GM19438 (cell line): ENCODE measurements around the gene MYO15B.

Source experiments
- ATAC-seq: cut with Tn5 transposase; IDR thresholded peaks from one replicate; pipeline ENCODE4 v1.9.1; 2021; ENCODE audit warnings: low read depth; ENCODE audit not compliant: unreplicated experiment

MYO15B gene

DNA sequence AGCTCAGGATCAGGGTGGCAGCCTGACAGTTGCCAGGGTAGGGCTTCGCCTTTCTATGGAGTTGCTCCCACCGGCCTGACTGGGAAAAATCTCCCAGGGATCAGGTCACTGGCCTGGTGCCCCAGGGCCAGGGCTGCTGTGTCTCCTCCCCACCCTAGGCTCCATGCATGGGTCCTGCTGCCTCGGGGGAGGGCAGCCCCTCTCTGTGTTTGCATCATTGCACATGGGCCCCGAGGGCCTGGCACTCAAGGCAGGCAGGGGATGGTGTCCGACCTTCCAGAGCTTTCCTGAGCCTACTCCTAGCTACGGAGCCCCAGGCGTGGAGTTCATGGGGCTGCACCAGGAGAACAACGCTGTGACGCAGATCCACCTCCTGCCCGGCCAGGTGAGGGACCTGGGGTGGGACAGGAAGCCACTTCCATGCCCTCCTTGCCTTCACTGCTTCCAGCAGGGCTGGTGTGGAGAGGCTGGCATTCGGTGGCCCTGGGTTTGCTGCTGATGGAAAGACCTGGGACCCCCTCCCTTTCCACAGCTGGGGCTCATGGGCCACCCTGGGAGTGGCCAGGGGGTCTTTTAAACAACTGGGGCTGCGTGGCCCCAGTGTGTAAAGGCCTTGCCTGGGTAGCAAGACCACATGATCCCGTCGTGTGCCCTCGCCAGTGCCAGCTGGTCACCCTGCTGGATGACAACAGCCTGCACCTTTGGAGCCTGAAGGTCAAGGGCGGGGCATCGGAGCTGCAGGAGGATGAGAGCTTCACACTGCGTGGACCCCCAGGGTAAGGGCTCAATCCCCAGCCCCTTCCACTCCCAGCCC, 29.5 kb upstream of the MYO15B start:
- no peak for ATAC-seq

DNA sequence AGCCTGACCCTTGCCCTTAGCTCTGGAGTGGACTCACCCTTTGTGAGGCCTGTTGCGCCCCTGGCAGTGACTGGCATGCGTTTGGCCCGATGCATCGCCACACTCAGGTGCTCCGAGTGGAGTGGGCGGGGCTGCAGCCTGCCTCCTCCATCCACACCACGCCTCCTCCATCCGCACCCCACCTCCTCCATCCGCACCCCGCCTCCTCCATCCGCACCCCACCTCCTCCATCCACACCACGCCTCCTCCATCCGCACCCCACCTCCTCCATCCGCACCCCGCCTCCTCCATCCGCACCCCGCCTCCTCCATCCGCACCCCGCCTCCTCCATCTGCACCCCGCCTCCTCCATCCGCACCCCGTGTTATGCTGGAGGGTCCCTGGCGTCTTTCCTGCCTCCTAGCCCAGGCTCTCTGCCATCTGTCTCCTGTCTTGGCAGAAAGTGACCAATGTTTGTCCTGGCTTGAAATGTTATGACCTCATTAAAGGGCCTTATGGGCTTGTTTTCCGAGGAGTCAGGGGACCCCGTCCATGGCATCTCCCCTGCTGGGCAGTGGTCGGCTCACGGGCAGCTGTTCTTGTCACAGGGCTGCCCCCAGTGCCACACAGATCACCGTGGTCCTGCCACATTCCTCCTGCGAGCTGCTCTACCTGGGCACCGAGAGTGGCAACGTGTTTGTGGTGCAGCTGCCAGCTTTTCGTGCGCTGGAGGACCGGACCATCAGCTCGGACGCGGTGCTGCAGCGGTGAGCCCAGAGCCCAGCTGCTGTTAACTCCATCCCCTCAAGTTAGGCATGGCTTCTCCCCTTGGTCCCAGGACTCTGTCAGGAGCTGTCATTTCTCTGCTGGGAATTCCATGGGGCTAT, 28.7 kb upstream of the MYO15B start:
- ATAC-seq = no peak

DNA sequence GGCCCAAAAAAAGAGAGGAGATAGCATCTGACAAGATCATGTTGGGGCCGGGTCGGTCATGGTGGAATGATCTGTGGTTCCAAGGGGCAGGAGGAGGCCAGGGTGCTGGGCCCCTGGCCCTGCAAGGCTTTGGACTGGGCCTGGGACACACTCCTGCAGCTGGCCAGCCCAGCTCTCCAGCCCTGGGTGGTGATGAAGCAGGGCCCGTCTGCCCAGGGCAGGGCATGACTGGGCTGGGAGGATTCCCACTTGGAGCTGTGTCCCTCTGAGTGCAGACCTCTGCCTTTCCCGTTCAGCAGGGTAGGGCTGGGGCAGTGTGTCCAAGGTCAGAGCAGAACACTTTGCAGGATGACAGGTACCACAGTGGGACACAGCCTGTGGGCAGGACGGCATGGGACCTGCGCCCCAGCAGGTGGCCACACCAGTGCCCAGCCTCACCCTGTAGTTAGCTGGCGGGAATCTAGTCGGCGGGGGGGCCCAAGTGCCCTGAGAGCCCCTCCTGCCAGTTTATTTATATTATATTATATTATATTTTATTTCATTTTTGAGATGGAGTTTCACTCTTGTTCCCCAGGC, 27.6 kb upstream of the MYO15B start:
- ATAC-seq = no peak

DNA sequence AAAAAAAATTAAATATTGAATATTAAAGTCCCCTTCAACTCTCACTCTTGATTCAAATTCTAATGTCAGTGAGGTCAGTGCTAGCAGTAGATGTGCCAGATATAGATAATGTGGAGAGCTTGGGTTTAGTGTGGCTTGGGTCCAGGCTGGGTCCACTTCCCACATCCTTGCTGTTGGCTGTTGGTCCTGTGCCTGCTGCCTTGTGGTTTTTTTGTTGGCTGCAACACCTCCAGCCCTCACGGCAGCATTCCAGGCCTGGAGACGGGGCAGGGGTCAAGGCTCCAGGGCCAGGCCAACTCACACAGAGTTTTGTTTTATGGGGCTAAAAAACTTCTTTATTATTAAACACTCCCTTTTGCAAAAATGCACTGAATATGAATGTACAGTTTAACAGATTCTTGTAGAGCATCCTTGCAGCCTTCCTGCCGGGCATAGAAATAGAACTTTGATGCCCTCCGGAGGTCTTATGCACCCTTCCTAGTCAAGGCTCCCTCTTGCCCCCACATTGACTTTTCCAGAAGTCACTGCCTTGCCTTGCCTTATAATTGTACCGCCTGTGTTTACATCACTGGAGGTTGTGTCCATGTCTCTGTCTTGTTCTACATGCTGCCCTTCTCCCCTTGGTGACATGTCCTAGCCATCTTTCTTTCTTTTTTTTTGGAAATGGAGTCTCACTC, 25.5 kb upstream of the MYO15B start:
- no peak for ATAC-seq

DNA sequence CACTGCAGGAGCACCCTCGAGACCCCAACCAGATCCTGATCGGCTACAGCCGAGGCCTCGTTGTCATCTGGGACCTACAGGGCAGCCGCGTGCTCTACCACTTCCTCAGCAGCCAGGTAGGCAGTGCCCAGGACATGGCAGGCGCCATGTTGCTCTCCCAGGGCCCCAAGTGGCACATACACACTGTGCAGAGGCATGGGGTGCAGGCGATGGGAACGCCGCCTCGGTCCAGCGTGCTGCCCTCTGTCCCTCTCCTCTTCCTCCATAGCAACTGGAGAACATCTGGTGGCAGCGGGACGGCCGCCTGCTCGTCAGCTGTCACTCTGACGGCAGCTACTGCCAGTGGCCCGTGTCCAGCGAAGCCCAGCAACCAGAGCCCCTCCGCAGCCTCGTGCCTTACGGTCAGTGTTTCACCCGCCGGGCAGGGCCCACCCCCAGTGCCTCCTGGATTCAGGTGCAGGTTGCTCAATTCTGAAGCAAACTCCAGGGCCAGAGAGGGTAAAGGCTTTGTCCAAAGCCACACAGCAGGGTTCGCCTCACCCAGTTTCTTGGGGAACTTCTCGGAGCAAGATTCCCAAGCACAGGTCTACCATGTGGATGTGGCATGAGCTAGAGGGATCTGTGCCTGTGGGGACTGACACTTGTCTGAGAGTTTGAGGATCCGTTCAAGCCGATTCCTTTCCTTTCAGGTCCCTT, 24.4 kb upstream of the MYO15B start:
- no peak for ATAC-seq

DNA sequence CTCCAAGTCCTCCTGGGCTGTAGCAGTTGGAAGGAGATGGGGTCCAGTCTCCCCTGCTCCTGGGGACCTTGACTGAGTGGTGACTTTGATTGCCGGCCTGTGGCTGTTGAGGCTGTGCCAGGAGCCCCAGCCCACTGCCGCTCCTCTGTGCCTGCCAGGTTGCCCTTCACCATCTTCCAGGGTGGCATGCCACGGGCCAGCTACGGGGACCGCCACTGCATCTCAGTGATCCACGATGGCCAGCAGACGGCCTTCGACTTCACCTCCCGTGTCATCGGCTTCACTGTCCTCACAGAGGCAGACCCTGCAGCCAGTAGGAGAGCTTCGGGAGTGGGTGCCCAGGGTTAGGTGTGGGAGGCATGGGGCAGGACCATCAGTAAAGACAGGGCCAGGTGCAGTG, 23.4 kb upstream of the MYO15B start:
- no peak for ATAC-seq

DNA sequence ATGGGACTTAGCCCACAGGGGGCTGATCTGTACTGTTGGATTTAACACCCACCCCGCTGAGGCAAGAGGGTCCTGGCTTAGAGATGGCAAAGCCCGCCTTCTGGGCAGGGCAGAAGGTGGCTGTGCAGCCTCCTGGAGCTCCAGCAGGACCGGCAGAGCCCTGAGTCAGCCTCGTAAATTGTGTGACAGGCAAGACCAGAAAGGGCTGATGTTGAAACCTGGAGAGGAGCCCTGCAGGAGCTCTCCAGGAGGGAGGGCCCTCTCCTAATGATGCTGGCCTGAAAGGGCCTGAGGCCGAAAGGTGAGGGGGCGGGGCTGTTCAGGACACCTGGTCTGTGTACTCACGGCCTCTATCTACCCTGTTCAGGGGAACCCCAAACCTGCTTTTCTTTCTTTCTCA, 22.5 kb upstream of the MYO15B start:
- no peak for ATAC-seq

DNA sequence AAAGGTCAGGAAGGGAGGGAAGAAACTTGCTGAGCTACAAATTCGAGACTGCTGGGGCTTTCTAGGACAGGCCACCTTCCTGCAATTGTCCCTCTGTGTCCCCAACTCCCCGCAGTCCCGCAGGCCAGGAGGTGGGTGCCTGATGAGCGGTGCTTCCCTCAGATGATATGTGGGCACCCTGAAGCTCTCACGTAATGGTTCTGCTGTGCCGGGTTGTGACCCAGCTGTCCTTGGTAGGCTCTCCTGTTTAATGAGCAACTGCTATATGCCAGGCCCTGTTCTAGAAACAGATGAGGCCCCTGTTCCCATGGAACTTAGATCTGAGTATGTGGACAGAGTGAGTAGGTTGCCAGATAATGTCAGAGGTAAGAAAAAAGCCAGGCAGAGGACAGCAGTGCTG, 22.0 kb upstream of the MYO15B start:
- no peak for ATAC-seq

DNA sequence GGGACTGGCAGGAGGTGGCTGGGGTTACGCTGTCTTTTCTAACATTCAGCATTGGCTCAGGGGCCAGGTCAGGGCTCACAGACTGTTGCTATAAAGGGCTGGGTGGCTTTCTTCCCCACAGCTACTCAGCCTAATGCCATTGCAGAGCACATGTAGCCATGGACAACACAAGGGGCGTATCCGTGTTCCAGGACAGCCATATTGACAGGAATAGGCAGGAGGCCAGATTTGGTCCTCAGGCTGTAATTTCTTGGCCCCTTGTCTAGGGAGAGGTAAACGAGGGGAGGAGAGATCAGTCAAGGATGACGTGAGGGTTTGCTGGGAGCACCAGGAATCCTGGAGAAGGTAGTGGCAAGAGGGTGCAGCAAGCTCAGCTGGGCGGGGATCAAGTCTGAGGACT, 21.2 kb upstream of the MYO15B start:
- no peak for ATAC-seq

DNA sequence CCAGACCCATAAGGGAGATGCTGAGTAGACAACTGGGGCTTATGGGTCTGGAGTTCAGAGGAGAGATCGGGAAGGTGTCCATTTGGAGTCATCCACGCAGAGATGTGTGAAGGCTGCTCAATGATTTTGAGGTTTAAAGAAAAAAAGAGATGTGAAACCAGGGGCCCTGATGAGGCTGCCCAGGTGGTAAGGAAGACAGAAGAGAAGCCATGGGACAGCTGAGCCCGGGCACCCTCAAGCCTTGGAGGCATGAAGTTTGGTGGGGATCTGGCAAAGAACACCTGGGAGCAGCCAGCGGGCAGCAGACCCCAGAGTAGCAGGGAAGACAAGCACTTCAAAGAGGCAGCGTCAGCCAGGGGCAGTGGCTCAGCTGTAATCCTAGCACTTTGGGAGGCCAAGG, 20.8 kb upstream of the MYO15B start:
- no peak for ATAC-seq

DNA sequence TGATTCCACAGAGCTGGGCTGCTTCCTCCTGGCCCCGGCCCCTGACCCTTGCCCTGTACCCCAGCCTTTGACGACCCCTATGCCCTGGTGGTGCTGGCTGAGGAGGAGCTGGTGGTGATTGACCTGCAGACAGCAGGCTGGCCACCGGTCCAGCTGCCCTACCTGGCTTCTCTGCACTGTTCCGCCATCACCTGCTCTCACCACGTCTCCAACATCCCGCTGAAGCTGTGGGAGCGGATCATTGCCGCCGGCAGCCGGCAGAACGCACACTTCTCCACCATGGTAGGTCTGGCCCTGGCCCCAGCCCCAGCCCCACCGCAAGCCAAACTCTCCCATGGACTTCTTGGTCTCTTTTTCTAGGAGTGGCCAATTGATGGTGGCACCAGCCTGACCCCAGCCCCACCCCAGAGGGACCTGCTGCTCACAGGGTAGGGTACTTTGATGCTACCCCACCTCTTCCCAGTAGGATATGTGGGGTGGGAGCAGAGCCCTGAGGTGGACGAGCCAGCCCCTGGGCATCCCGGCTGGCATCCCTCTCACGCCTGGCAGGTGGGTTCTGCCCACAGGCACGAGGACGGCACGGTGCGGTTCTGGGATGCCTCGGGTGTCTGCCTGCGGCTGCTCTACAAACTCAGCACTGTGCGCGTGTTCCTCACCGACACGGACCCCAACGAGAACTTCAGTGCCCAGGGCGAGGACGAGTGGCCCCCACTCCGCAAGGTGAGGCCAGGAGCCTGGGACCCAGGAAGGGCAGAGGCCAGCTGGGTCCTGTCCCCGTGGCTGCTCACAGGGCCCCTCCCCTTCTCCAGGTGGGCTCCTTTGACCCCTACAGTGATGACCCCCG, 19.0 kb upstream of the MYO15B start:
- ATAC-seq = no peak

DNA sequence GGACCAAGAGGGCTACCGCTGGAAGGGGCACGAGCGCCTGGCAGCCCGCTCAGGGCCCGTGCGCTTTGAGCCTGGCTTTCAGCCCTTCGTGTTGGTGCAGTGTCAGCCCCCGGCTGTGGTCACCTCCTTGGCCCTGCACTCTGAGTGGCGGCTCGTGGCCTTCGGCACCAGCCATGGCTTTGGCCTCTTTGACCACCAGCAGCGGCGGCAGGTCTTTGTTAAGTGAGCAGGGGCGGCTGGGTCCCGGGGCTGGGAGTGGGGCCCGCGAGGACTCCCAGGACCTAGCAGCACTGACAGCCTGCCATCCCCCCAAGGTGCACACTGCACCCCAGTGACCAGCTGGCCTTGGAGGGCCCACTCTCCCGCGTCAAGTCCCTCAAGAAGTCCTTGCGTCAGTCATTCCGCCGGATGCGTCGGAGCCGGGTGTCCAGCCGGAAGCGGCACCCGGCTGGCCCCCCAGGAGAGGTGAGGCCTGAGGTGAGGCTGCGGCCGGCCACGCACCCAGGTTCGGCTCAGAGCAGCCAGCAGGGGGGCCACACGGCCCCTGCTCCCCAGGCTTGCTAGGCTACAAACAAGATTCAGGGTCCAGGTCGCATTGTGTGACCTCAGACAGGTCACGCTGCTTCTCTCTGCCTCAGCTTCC, 17.4 kb upstream of the MYO15B start:
- no peak for ATAC-seq

DNA sequence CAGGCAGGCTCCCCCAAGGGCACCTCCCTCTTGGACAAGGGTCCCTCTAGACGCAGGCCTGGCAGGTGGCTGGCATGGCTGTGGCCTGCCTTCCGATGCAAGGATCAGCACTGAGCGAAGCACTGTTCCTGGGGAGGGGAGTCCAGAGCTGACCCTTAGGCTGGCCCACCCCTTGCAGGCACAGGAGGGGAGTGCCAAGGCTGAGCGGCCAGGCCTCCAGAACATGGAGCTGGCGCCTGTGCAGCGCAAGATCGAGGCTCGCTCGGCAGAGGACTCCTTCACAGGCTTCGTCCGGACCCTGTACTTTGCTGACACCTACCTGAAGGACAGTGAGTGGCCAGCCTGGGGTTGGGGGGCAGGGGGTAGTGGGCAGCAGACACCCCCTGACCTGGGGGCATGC, 16.8 kb upstream of the MYO15B start:
- ATAC-seq = no peak

DNA sequence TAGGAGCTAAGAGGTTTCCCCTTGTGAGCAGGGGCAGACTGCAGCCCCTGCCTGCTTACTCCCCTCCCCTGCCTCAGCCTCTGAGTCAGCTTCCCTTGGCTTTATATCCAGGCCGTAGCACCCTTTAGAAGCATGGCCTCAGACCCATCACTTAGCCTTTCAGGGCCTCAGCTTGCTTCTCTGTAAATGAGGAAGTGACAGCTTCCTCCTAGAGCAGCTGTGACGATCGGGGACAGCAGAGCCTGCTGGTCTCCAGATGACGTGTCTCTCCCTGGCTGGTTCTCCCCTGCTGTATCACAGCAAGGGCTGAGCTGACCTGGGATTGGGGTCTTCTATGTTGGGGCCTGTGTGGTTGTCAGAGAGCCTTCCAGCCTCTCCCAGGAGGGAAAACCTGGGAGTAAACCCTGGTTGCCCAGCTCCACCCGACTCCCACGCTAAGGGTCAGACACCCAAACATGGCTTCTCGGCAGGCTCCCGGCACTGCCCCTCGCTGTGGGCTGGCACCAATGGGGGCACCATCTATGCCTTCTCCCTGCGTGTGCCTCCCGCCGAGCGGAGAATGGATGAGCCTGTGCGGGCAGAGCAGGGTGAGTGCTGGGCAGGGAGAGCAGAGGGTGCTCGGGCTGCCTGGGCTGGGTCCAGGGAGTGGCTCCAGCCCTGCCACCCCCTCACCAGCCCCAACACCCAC, 16.3 kb upstream of the MYO15B start:
- no peak for ATAC-seq

DNA sequence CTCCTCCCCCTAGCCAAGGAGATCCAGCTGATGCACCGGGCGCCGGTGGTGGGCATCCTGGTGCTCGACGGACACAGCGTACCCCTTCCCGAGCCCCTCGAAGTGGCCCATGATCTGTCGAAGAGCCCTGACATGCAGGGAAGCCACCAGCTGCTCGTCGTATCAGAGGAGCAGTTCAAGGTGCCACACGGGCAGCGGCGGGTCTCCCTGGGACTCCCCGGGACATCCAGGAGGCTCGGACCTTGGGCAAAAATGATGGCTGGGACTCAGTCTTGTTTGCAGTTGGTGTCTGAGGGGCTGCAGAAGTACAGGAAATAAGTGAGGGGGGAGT, 15.8 kb upstream of the MYO15B start:
- no peak for ATAC-seq

DNA sequence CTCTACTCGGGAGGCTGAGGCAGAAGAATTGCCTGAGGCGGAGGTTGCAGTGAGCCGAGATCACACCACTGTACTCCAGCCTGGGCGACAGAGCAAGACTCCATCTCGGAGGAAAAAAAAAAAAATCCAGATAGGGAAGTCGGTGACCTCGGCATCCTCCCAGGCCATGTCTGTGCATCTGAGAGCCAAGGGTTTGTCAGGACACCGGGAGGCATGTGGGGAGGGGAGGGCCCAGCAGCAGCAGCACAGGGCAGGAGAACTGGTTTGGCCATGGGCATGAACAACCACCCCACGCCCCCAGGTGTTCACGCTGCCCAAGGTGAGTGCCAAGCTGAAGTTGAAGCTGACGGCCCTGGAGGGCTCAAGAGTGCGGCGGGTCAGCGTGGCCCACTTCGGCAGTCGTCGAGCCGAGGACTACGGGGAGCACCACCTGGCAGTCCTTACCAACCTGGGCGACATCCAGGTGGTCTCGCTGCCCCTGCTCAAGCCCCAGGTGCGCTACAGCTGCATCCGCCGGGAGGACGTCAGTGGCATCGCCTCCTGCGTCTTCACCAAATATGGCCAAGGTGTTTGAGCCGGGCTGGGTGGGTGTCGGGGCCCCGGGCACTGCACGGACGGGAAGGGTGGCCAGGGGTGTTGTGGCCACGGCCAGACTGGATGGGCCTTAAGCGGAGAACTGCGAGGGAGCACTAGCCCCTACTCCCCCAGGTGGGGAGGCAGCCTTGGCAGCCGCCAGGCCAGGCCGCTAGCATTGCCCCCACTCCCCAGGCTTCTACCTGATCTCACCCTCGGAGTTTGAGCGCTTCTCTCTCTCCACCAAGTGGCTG, 14.7 kb upstream of the MYO15B start:
- ATAC-seq = no peak

DNA sequence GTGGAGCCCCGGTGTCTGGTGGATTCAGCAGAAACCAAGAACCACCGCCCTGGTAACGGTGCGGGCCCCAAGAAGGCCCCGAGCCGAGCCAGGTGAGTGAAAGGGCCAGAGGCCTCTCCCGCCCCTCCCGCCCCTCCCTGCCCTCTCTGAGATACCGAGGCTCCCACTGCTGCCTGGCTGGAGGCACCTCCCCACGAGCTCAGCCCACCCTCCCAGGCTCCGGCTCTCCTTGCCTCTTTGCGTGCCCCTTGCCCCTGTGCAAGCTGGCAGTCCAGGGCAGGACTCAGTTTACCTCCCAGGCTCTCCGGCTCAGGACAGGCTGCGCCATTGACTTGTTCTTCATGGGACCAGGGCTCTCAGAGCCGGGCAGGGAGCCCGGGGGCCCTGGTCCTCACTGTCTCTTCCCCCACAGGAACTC, 14.1 kb upstream of the MYO15B start:
- no peak for ATAC-seq

DNA sequence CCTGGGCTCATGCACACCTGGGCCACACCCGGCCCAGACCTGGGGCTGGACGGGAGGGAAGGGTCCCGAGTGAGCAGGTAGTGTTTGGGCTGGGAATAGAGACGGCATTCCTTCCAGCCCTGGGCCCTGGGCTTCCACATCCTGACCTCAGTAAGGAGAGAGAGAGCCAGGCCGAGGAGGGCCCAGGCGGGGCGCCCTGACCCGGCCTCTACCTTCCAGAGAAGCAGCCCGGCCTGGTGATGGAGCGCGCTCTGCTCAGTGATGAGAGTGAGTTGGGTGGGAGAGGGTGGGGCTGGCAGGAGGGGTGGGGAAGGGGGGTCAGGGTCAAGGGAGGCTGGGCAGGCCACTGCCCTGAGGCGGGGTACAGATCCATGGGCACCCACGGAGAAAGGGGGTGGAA, 13.6 kb upstream of the MYO15B start:
- ATAC-seq = no peak
